Measurements from ENCODE around the gene NTNG1. TPM values are rescaled to one million over a fixed set of nuclear protein-coding genes. Genes with fewer than 3 reads are reported as not detected.

NTNG1 gene
- total and polyA plus RNA-seq, 12 donors, result 0.06 TPM; not detected in 11

GRCh38 chr1:107252271-107252670 is 111.4 kb downstream of the NTNG1 start:
- H3K4me3 ChIP-seq, result no peak overlapping the region
- no peak for DNase-seq
- H3K9me3 ChIP-seq, result no peaks in the 10 kb centered on the region
- intact Hi-C loops (cut with DNase I), result no loop called here
- H3K4me1 ChIP-seq, result no peaks in the 10 kb centered on the region
- 48 to 68% methylated on average over 2 of the region's 2 CpGs for WGBS, 2 donors
- ATAC-seq, result no peak
- no peak overlapping the region for H3K27ac ChIP-seq
- no peak for TF ChIP-seq CTCF (IDR thresholded peaks at IDR 0.05)
- H3K36me3 ChIP-seq, result no peaks in the 10 kb centered on the region
- peaks cover 0 to 10% (median 0%) of the 10 kb centered on the region in 7 donors for H3K27me3 ChIP-seq

DNA sequence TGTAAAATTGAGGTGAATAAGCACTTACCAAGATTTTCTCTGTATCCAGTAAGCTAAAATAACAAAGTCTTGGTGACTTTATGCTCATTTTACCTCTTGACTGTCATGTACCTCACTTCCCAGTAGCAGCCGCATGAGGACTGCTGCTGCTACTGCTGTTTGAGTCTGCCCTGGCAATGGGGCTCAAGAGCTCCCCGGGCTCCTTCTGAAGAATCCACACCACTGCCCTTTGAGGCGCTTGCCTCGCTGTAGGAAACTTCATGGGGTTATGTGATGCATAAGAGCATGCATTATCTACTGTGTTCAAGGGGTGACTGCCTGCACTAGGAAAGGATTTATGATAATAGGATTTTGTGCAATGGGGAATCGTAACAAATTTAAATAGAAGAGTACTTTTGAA is 113.5 kb downstream of the NTNG1 start:
- WGBS, 2 donors, result 60 to 61% methylated on average over 5 of the region's 5 CpGs
- DNase-seq (no peak), ATAC-seq (no peak)
- H3K9me3 ChIP-seq, result no peaks in the 10 kb centered on the region
- intact Hi-C loops (cut with DNase I), result no loop called here
- H3K4me3 ChIP-seq, result no peak overlapping the region
- H3K27ac ChIP-seq, result no peak overlapping the region
- H3K27me3 ChIP-seq, result peaks cover 0 to 10% (median 0%) of the 10 kb centered on the region in 7 donors
- H3K4me1 ChIP-seq, result no peaks in the 10 kb centered on the region
- no peaks in the 10 kb centered on the region for H3K36me3 ChIP-seq
- no peak for TF ChIP-seq CTCF (IDR thresholded peaks at IDR 0.05)

GRCh38 chr1:107255469-107255868 is 114.6 kb downstream of the NTNG1 start:
- H3K9me3 ChIP-seq, result no peaks in the 10 kb centered on the region
- DNase-seq, result no peak
- WGBS, 2 donors, result 66 to 70% methylated on average over 3 of the region's 3 CpGs
- no peaks in the 10 kb centered on the region for H3K4me1 ChIP-seq
- no peak overlapping the region for H3K4me3 ChIP-seq
- no peaks in the 10 kb centered on the region for H3K36me3 ChIP-seq
- intact Hi-C loops (cut with DNase I), result no loop called here
- no peak for TF ChIP-seq CTCF (IDR thresholded peaks at IDR 0.05)
- H3K27me3 ChIP-seq, result peaks cover 0 to 10% (median 0%) of the 10 kb centered on the region in 7 donors
- ATAC-seq, result no peak
- H3K27ac ChIP-seq, result no peak overlapping the region

DNA sequence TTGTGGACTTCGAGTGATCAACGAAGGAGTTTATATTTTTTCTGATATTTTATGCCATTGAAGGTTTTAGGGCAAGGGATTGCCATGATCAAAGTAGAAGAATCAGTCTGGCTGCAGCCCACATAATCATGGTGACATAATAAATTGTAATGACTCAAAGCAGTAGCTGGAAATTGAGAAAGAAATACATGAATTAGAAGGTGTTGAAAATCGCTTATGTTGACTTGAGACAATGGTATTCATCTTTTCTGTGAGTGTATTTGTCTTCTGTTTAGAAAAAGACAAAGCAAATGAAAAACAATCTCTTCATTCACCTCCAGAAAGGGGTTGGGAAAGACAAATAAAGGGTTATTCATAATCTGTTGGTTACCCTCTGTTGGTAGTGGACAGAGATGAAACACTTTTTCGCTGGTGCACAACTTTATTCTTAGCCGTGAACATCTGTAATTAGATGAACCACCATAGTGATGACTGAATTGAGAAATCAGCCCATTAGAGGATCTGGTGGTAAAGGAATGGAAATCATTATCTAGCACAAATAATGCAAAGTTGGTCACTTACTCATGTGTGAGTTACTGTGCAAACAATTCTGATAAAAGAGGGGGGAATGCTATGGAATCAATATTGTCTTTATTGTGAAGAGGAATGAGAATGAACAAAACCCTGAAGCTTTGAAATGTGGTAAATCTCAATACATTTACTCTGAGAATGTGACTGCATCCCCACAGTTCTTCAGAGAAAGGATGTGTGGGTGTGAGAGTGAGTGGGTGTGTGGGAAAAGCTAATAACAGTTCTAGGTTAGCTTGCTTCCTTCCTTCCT is 121.8 kb downstream of the NTNG1 start:
- DNase-seq (no peak), ATAC-seq (no peak)
- TF ChIP-seq CTCF (IDR thresholded peaks at IDR 0.05), result no peak
- H3K9me3 ChIP-seq, result no peaks in the 10 kb centered on the region
- H3K27ac ChIP-seq, result no peak overlapping the region
- H3K4me1 ChIP-seq, result no peaks in the 10 kb centered on the region
- H3K27me3 ChIP-seq, result no peaks in the 10 kb centered on the region
- 91 to 92% methylated on average over 5 of the region's 5 CpGs for WGBS, 2 donors
- H3K36me3 ChIP-seq, result no peaks in the 10 kb centered on the region
- H3K4me3 ChIP-seq, result no peak overlapping the region
- intact Hi-C loops (cut with DNase I), result no loop called here
